Hippocampal formation (tissue), 2 donors: ENCODE results near the gene NTNG1.
A peak's percentile ranks its signal among the peaks of the same experiment; 100 is the strongest.

ENCODE experiments used
- DNase-seq, 2 donors: peaks; one replicate each; lab custom pipeline; 2025; lab: John Stamatoyannopoulos, UW

The NTNG1 gene

DNA sequence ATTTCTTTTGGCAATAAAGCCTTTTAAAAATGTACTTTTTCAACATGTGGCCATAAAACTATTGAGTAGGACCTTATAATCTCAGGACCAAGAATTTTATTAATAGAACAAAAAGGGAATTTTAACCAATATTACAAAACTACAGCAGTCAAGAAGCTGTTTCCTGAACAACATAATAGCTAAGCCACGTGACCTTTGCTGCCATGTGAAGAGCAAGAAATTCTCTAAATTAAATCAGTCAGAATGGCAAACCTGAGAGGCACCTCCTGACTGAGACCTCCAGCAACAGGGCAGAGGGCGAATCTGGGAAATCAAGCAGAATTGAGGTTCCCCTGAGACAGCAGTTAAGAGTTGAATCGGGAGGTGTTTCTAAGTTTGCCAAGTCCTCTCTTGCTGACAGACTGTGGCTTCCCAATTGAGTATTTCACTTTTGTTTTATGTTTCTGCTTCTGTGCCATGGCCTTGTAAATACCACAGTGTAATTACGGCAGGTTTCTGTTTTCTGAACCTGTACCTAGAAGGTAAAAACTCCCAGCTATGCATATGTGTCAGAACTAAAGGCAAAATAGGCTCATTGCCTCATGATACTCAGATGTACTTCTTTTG lies 358.4 kb downstream of the NTNG1 start:
- DNase-seq, result no peak

- no peak for DNase-seq
Observed at GRCh38 chr1:107501081-107501605, 360.3 kb downstream of the NTNG1 start.

DNA sequence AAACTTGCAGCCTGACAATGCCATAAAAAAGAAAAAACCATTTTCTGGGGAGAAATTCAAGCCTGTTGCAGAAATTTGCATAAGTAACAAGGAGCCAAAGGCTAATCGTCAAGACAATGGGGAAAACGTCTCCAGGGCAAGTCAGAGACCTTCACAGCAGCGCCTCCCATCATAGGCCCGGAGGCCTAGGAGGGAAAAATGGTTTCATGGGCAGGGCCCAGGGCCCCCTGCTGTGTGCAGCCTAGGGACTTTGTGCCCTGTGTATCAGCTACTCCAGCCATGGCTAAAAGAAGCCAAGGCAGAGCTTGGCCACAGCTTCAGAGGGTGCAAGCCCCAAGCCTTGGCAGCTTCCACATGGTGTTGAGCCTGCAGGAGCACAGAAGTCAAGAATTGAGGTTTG lies 369.5 kb downstream of the NTNG1 start:
- DNase-seq, result no peak

DNA sequence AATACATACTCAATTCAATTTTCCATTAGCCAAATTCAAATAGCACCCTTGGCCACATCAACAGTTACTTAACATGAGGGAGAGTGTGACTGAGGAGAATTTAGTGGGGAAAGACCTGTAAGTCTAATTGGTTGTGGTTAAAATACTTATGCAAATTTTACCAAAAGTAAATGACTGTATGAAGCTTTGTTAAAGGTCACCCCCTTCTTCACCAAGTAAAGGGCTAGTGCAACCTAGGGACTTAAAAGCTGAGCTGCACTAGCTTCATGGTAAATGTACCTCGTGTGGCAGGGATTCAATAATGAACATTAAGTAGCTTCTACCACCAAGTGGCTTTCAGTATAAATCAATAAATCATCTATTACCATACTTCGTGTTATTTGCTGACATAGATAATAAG lies 372.0 kb downstream of the NTNG1 start:
- no peak for DNase-seq

DNA sequence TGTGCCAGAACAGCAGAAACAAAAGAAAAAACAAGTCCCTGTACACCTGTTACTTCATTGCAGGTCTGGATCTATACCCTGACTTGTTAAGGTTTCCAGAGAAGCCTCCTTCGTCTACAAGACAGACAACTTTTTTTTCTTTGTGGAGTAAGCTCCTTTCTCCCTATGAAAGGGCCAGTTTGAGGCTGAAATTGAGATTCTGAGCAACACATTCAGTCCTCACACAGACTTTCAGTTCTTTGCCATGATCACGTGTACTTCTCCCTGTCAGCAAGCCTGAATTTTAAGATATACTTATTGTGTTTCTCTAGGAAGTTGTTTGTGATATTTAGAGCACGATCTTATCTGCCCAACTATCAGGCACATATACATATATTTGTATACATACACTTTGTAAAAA lies 374.0 kb downstream of the NTNG1 start:
- DNase-seq, result no peak

DNA sequence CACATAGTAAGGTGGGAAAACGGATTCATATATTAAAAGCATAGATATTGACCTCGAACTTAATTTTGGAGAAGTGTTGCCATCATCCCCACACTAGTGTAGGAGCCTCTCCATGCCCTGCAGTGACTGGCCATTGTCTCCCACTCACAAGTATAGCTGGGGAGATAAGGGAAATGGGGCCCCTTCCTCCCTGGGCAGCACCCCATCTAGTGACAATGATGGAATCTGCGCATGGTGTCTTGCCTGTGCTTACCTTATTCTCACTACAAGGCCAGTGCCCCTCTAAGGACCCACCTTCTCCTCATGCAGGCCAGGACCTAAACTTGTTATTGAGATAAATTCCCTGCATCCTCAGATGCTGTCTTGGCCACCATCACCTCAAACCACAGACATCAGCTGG lies 374.9 kb downstream of the NTNG1 start:
- DNase-seq, result no peak

DNA sequence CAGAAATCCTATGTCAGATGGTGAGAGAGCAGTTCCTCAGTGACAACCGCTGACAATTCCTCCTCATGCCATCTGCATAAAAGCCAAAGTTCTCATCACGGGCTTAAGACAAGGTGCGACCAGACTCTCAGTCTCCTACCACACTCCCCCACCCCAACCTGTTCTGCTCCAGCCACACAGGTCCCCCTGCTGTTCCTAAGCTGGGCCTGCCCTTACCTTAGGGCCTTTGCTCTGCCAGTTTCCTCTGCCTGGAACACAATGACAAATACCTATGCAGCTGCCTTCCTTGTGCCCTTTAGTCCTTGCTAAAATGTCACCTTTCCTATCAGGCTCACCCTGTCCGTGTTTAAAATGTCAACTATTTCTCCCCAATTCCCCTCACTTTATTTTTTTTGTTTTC lies 382.2 kb downstream of the NTNG1 start:
- DNase-seq, result no peak

DNA sequence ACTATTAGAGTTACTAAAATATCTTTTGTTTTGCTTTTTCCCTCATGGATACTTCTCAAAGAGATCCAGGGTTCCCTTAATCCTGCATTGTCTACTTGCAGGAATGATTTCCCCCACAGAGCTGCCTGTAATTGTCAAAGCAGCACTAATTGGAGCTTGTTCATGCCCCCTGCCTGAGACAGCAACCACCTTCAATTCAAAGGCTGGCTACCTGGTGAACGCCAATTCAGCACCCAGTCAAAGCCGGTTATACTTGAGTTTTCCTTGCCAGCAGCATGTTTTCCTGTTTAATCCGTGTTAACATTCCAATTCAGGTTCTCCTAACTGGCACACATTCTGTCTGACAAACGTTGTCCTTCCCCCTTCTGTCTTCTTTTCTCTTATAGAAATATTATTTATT lies 382.9 kb downstream of the NTNG1 start:
- no peak for DNase-seq

- DNase-seq, result no peak
Observed at GRCh38 chr1:107524301-107524700, 383.5 kb downstream of the NTNG1 start.

DNA sequence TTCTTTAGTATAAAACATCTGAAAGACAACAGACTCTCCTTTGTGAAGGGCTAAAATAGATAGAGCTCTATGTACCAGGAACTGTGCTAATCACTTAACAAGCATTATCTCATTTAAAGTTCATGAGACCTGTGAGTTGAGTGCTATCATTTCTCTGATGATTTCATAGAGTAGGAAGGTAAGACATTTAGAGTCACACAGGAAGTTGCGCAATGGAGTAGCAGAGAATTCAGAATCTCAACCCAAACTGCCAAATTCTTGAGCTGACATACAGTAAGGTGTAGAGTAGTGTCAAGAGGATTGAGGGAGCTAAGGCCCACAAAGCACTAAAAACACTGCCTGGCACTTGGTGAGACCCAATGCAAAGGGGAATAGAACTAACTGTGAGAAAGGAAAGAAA lies 384.3 kb downstream of the NTNG1 start:
- no peak for DNase-seq

DNA sequence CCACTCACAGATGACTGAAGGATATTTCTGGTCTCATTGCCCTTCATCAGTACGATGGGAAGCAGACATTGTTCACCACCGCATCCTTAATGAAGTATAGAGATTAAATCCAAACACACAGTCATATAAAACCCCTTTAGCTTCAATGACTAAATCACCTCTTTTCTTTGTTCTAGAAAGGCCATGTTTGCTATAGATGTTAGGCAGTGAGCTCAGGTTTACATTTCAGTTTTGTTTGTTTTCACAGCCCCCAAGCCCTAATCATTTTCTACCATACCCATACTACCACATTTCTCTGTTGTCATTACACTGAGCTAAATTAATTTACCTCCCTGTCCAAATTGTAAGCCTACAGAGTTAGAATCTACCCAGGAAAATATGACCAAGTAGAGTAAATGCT lies 385.1 kb downstream of the NTNG1 start:
- DNase-seq, result no peak

DNA sequence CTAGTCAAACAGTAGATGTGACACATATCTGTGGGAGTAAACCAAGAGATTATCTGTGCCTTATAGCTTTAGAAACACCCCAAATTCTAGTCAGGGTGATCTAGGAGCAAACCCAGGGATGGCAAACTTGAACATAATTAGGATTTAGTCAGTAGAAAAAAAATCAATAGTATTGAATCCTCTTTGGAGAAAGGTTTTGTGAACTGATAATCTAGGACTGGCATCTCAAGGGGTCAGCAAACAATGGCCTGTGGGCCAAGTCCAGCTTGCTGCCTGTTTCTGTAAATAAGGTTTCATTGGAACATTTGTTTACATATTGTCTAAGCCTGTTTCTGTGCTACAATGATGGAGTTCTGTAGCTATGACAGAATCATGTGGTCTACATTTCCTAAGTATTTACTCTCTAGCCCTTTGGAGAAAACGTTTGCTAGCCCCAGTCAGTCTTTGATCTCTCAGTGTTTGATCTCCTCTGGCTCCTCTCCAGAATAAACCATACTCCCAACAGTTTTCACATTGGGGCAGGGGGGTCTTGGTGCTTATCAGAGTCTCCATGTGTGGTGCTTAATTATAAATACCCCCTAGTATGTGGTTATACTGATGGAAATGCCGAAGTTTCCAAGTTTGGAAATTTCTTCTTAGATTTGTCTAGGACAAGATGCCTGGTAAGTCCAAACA lies 385.8 kb downstream of the NTNG1 start:
- no peak for DNase-seq

DNA sequence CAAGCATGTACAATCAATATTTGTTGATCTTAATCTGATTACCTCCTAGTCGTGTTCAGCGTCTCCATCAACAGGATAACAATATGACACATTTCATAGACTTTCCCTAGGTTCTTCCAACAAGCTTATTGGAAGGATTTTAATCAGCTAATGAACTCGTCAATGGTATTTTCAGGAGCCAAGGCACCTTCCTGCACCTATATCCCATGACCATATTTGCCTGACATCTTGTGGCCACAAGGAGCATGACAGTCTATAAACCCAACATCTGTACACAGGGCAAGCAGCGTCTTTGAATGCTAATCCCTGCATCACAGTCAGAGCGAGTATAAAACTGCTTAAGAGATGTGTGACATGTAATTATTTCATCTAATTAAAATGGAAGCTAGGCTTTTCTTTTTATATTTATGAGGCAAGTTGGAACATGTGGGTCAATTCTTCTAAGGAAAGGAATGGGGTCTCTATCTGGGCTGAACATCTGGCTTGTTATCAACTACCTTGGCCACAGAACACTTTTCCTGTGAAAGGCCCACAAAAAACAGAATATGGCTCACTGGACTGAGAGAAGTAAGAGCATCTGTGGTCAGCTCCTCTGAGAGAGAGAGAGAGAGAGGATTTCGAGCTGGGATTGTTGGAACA lies 388.8 kb downstream of the NTNG1 start:
- DNase-seq, result peak in 1 of 2 donors; percentile 32

DNA sequence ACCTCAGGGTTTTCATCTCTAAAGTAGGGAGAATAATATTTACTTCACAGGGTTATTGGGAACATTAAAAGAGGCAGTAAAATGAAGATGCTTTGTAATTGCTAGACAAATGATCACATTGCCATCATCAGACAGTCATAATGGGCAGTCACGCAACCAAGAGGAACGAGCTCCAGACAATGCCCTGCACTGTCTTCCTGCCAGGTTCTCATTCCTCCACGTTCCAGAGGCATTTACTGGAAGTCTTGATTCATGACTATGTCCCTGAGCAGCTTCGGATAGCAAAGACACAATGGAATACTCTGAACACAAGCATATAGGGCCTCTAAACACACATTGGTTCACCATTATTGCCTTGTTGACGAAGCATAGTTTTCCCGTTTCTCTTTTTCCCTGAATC lies 389.7 kb downstream of the NTNG1 start:
- DNase-seq, result no peak

GRCh38 chr1:107531065-107531908 lies 390.4 kb downstream of the NTNG1 start:
- DNase-seq, result no peak

DNA sequence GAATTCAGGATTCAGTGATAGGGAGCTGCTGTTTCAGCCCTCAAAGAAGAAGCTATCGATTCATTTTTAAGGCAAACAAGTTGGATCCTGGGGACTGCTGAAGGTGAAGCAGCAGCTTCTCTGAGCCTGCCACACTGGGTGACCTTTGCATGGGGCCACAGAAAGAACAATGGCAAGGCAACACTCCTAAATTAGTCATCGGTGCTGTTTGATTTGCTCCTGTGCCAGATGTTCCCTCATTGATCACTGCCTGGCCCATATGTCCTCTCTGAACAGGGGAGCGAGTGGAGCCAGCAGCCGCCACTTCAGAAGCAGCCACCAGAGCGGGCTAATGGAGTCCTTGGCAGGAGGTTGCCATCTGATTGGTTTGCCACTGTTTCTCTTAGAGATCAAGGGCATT lies 391.5 kb downstream of the NTNG1 start:
- no peak for DNase-seq
